Activated CD8-positive, alpha-beta memory T cell treated with anti-CD3 and anti-CD28 coated beads, Interleukin-2, amount 10 ng/mL, durations not matched to agents 7 days and 5 days (primary cell): Measurements from ENCODE around the gene ZSCAN31. TPM values are rescaled to one million over a fixed set of nuclear protein-coding genes. Genes with fewer than 3 reads are reported as not detected.

Source experiments
- ATAC-seq: fragments of 150-1000 bp; cut with Tn5 transposase; one replicate; pipeline ENCODE4 v1.10.0; 2021; ENCODE audit warnings: moderate library complexity
- CTCF ChIA-PET: fragments of 350-600 bp; sonication (Branson Sonifier 250); formaldehyde crosslinking; loops from one replicate; lab custom pipeline; 2021; ENCODE audit warnings: antibody characterized with exemption; lab: Charles Lee
- DNase-seq: peaks from one replicate; pipeline ENCODE4 v3.0.0-alpha.2; 2020
- H3K27ac Mint-ChIP-seq: one replicate; pipeline ENCODE4 v1.8.0; 2021; ENCODE audit warnings: mild to moderate bottlenecking, mixed read lengths
- H3K27me3 Mint-ChIP-seq: one replicate; pipeline ENCODE4 v1.8.0; 2021; ENCODE audit warnings: mixed read lengths
- H3K36me3 Mint-ChIP-seq: one replicate; pipeline ENCODE4 v1.8.0; 2021; ENCODE audit warnings: mild to moderate bottlenecking, mixed read lengths
- H3K4me1 Mint-ChIP-seq: one replicate; pipeline ENCODE4 v1.8.0; 2021; ENCODE audit warnings: mixed read lengths
- H3K4me3 Mint-ChIP-seq: one replicate; pipeline ENCODE4 v1.8.0; 2021; ENCODE audit warnings: mild to moderate bottlenecking, moderate library complexity, mixed read lengths
- H3K9me3 Mint-ChIP-seq: one replicate; pipeline ENCODE4 v1.8.0; 2022; ENCODE audit warnings: low read depth, mixed read lengths
- total RNA-seq, 2 experiments: library from RNA; stranded (reverse); gene quantifications; one replicate each; pipeline ENCODE4 v1.2.3, GENCODE V29; 2021

Gene ZSCAN31
- total RNA-seq, 2 experiments from 2014 or later: 1.0 to 1.7 TPM

GRCh38 chr6:28295326-28295725 is 40.6 kb downstream of the ZSCAN31 start:
- CTCF ChIA-PET: interaction anchor here (1.0 kb wide), 1 partner anchor 61 kb away, joined by 3 read pairs; no protein-coding TSS in a partner anchor
- Mint-ChIP-seq H3K27ac (no peak overlapping the region), H3K27me3 (no peaks in the 10 kb centered on the region), H3K9me3 (peaks cover 2% of the 10 kb centered on the region), H3K4me1 (peaks cover 6% of the 10 kb centered on the region), H3K36me3 (peaks cover 23% of the 10 kb centered on the region), H3K4me3 (no peak overlapping the region)
- DNase-seq: no peak
- ATAC-seq: no peak

- Mint-ChIP-seq H3K36me3 (peaks cover 29% of the 10 kb centered on the region), H3K27ac (no peak overlapping the region), H3K27me3 (no peaks in the 10 kb centered on the region), H3K9me3 (peaks cover 2% of the 10 kb centered on the region), H3K4me1 (peaks cover 6% of the 10 kb centered on the region), H3K4me3 (no peak overlapping the region)
- ATAC-seq (no peak), DNase-seq (no peak)
- CTCF ChIA-PET: no interaction called here
These were observed 44.4 kb downstream of the ZSCAN31 start for GRCh38 chr6:28291573-28291972.

- Mint-ChIP-seq H3K4me3 (no peak overlapping the region), H3K9me3 (no peaks in the 10 kb centered on the region), H3K27me3 (peaks cover 5% of the 10 kb centered on the region), H3K36me3 (peaks cover 16% of the 10 kb centered on the region), H3K4me1 (peaks cover 14% of the 10 kb centered on the region), H3K27ac (no peak overlapping the region)
- no peak for DNase-seq
- CTCF ChIA-PET: no interaction called here
- no peak for ATAC-seq
These were observed 53.0 kb downstream of the ZSCAN31 start for GRCh38 chr6:28282926-28283325.

- peak within 1 kb of the TSS; percentile 81 for H3K4me3 Mint-ChIP-seq
- H3K4me1 Mint-ChIP-seq: peaks cover 14% of the 10 kb centered on the region
- H3K27ac Mint-ChIP-seq: no peak within 1 kb of the TSS
- H3K27me3 Mint-ChIP-seq: peaks cover 5% of the 10 kb centered on the region
- ATAC-seq: peak; percentile 98
- peak; percentile 77 for DNase-seq
- CTCF ChIA-PET: interaction anchor here (1.0 to 3.0 kb wide), 3 partner anchors 14 to 75 kb away, joined by 3 to 12 read pairs (median 3); partner anchors contain the start of gene ZSCAN26
- H3K36me3 Mint-ChIP-seq: peaks cover 12% of the 10 kb centered on the region
- H3K9me3 Mint-ChIP-seq: no peaks in the 10 kb centered on the region
These were observed 54.5 kb downstream of the ZSCAN31 start, which contains the start of gene PGBD1 for GRCh38 chr6:28281288-28282064. Gene PGBD1 (plus strand): TSS chr6:28281572. CDS start chr6:28283814, 2,242 bp downstream.

- no peaks in the 10 kb centered on the region for H3K9me3 Mint-ChIP-seq
- DNase-seq (no peak), ATAC-seq (peak; percentile 7)
- peak overlapping the region; percentile 81 for H3K4me3 Mint-ChIP-seq
- H3K4me1 Mint-ChIP-seq: peaks cover 14% of the 10 kb centered on the region
- H3K27ac Mint-ChIP-seq: no peak overlapping the region
- CTCF ChIA-PET: interaction anchor here (1.0 to 3.0 kb wide), 3 partner anchors 13 to 75 kb away, joined by 3 to 12 read pairs (median 3); partner anchors contain the start of gene ZSCAN26
- peaks cover 5% of the 10 kb centered on the region for H3K27me3 Mint-ChIP-seq
- peaks cover 19% of the 10 kb centered on the region for H3K36me3 Mint-ChIP-seq
These were observed 55.2 kb downstream of the ZSCAN31 start for GRCh38 chr6:28280595-28281287.

- Mint-ChIP-seq H3K27ac (no peak overlapping the region), H3K36me3 (peaks cover 32% of the 10 kb centered on the region), H3K4me1 (peaks cover 20% of the 10 kb centered on the region), H3K27me3 (peaks cover 5% of the 10 kb centered on the region), H3K4me3 (no peak overlapping the region), H3K9me3 (no peaks in the 10 kb centered on the region)
- ATAC-seq (no peak), DNase-seq (no peak)
- CTCF ChIA-PET: no interaction called here
These were observed 58.2 kb downstream of the ZSCAN31 start for GRCh38 chr6:28277746-28278145.

- ATAC-seq (no peak), DNase-seq (no peak)
- peaks cover 15% of the 10 kb centered on the region for H3K4me1 Mint-ChIP-seq
- H3K36me3 Mint-ChIP-seq: peaks cover 44% of the 10 kb centered on the region
- H3K4me3 Mint-ChIP-seq: no peak overlapping the region
- H3K27ac Mint-ChIP-seq: peak overlapping the region; percentile 1
- CTCF ChIA-PET: interaction anchor here (1.1 to 1.2 kb wide), 2 partner anchors 8 to 81 kb away, joined by 3 to 6 read pairs; partner anchors contain the start of gene ZSCAN26
- H3K27me3 Mint-ChIP-seq: no peaks in the 10 kb centered on the region
- H3K9me3 Mint-ChIP-seq: no peaks in the 10 kb centered on the region
These were observed 61.1 kb downstream of the ZSCAN31 start for GRCh38 chr6:28274888-28275287.

Other genes with a start within 250 kb of the ZSCAN31 start
- gene ZSCAN16, start 211.5 kb downstream of the ZSCAN31 start, total RNA-seq: 1 to 10 TPM; 4.6 to 7.5 TPM
- gene ZKSCAN8, start 194.3 kb downstream of the ZSCAN31 start, total RNA-seq: 10 to 100 TPM; 21.4 to 21.8 TPM
- 10 to 100 TPM in 1 of 2 experiments, 1 to 10 TPM in 1; 7.0 to 11.6 TPM for gene ZSCAN9, start 110.9 kb downstream of the ZSCAN31 start, total RNA-seq
- gene ZKSCAN4, start 83.9 kb downstream of the ZSCAN31 start, total RNA-seq: 1 to 10 TPM; 5.7 to 6.1 TPM
- under 1 TPM in 1 of 2 experiments, not detected in 1; 0.26 TPM for gene NKAPL, start 76.9 kb downstream of the ZSCAN31 start, total RNA-seq
- 10 to 100 TPM in 1 of 2 experiments, 1 to 10 TPM in 1; 7.8 to 11.7 TPM for gene ZSCAN26, start 69.0 kb downstream of the ZSCAN31 start, total RNA-seq
- gene PGBD1, start 54.6 kb downstream of the ZSCAN31 start, total RNA-seq: 1 to 10 TPM; 3.9 to 4.2 TPM
- 1 to 10 TPM; 4.1 to 5.5 TPM for gene ZKSCAN3, start 13.8 kb upstream of the ZSCAN31 start, total RNA-seq
- gene ZSCAN12, start 63.6 kb upstream of the ZSCAN31 start, total RNA-seq: 1 to 10 TPM; 7.1 to 7.9 TPM
- under 1 TPM; 0.44 to 0.56 TPM for gene ZSCAN23, start 107.3 kb upstream of the ZSCAN31 start, total RNA-seq
- gene GPX6, start 179.6 kb upstream of the ZSCAN31 start, total RNA-seq: not detected
- not detected for gene GPX5, start 189.7 kb upstream of the ZSCAN31 start, total RNA-seq